Measurements from ENCODE around the gene FANCC.

FANCC gene

DNA sequence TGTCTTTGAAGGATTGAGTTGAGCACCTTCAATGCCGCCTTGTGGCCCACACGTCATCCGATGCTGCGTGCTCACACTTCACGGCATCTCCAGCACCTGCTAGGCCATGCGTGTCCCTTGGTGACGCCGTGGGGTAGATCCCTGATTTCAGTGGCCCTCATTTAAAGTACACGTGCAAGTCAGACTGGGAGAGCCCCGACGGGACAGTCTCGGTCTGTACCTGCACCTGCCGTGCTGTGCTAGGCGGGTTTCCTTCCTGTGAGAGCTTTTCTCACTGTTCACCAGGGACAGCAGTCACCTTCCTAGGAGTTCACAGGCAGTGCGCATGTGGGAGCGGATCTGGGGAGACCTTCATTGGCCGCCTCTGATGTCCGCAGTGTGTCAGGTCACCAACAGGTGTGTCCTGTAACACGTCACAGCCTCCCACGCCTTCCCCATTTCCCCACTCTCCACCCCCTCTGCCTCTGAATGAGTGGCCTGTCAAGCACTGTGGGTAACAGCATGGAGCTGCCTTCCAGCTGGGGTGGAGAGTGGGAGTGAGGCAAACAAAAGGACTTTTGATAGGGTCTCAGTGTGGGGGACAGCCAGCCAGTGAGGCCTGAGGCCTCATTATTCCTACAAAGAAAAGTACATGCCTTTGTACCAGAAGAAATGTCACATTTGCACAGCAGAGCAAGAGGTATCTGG lies 236.4 kb downstream of the FANCC start:
- no peak for DNase-seq

DNA sequence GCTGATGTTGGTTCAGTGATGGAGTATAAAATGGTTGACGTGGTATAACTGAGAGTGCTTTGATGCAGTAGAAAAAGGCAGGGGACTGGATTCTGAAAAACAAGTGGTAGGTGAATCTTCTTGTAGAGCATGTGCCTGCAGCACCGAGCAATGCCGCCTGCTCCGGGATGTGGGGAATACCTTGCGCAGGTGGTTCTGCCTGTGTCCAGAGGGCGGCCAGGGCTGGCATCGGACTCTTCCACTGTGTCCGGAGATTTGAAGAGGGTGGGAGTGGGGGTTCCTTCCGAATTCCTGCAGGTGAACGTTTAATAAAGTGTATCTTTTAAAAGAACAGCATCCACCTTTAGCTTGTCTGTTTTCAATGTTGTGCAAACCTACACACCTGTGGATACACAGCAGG lies 238.0 kb downstream of the FANCC start:
- DNase-seq: no peak

DNA sequence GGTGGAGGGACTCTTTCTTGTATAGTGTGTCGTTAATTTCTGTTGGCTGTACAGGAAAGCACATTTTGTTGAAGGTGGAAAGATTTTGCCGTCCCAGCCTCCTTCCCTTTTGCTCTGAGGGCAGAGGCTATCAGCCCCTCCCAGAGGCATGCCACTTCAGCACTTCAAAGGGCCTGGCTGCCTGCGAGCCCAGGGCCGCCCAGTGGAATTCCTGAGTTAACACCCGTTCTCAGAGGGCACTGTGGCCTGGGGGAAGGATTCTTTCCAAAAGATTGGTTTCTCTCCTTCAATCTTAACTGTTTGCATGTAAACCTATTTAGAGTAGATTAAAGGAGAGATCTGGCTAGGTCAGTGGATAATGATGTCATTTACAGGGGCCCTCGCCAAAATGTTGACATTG lies 238.6 kb downstream of the FANCC start:
- DNase-seq: no peak

DNA sequence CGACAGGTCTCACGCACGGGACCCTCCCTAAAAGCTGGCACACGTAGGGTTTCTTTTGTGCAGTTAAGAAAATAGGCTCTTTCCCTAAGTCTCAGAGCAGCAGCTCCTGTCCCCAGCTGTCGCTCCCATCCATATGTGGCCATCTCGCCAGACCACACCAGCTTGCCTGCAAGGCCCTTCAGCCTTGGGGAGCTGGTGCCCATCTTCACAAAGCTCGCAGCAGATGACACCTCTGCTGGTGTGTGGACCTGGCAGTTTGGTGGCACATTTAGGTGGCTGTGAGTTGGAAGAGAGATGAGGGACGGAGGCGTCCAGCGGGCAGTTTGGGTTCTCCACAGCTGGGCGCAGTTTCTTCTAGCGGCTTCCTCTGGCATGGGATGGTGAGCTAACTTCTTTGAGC lies 239.0 kb downstream of the FANCC start:
- no peak for DNase-seq

DNA sequence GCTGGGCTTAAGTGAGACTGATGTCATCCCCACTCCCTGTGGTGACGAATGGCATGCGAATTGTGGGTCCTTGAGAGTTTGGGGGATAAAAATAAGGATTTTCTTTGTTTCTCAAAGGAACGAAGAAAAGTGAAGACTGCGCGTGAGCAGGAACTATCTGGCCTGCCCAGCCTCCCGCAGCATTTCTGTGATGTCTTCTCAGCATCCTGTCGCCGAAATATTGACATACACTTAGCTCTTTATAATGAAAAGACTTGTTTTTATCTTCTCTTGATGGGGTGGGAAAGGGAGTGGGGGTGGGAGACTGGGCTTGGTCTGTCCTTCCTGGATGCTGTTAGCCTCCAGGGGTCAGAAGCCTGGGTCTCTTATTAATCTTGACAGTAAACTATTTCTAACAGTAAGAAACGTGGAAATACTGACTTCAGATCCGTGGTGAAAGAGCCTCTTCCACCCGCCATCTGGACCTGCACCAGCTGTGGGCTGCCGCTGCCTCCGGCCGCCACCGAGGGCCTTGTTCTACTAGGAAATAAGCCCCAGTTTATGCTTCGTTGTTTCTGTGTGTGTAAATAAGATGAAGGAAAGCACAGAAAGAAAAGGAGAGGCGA lies 239.6 kb downstream of the FANCC start:
- DNase-seq: no peak

GRCh38 chr9:95077053-95077765 lies 240.3 kb downstream of the FANCC start:
- no peak for DNase-seq

DNA sequence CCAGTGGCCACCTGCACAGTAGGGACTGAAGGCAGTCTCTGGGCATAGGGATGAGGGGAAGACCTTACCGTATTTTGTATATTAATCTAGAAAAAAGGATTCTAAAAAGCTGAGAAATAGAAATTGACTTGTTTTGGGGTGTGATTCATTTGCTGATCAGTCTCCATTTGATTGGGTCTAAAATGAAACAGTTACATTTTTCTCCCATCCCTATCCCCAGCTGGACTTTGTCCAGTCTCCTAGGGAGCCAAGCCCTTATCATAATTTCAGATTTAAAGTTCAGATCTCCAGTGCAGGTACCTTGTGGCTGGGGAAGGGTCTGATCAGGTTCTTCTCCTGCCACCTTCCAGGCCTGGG lies 240.8 kb downstream of the FANCC start:
- no peak for DNase-seq

GRCh38 chr9:95075700-95076099 lies 241.8 kb downstream of the FANCC start:
- DNase-seq: no peak

DNA sequence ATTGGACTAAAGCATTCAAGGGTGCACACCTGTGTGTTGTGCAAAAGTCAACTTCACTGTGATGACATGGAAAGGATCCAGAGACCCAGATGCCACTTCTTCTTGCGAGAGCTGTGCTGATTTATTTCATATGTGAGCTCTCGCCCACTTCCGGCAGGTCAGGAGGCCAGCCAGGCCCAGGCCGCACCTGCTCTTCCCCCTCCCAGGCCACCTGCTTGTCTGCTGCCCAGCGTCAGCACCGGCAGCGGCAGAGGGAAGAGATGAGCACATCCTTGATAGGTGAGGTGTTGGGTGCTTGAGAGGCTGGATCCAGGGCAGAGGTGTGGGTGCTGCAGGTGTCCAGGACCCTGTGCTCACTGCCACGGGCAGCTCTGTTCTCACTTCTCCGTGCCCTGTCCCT lies 242.9 kb downstream of the FANCC start:
- DNase-seq: no peak

DNA sequence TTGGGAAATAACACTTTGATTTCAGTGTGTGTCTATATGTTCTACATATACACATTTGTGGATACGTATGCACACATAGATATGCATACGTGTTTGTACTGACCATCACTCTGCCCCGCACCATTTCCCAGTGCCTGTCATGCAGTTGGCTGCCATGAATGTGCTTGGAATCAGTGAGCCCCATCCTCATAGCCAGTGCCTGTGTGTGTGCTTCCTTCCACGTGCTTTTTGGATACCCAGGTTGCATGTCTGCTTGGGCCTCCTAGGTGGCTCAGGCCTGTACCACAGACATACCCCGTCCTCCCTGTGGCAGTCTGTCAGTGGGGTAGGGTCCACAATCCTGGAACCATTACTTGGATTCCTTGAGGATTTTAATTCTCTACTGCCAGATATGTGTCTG lies 243.6 kb downstream of the FANCC start:
- DNase-seq: no peak

- no peak for DNase-seq
These were observed 244.4 kb downstream of the FANCC start for GRCh38 chr9:95073042-95073607.

- DNase-seq: no peak
These were observed 245.6 kb downstream of the FANCC start for GRCh38 chr9:95071925-95072324.

DNA sequence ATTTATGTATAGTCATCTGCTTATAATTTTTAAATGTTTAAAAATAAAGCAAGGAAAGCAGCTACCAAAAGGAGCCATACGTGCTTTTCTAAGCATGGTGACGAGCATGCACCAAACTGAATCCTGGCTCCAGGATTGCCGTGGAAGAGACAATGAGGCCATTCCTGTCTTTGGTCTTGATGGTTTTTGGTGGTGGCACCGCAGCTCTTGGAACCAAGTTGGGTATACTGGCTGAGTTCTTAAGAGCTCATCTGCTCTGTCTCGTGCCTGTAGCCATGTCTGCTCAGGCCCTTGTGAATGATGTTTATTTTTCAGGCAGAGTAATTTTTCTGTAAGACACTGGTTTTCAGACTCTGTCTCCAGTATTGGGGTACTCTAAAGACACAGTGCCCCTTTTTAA lies 246.1 kb downstream of the FANCC start:
- no peak for DNase-seq

DNA sequence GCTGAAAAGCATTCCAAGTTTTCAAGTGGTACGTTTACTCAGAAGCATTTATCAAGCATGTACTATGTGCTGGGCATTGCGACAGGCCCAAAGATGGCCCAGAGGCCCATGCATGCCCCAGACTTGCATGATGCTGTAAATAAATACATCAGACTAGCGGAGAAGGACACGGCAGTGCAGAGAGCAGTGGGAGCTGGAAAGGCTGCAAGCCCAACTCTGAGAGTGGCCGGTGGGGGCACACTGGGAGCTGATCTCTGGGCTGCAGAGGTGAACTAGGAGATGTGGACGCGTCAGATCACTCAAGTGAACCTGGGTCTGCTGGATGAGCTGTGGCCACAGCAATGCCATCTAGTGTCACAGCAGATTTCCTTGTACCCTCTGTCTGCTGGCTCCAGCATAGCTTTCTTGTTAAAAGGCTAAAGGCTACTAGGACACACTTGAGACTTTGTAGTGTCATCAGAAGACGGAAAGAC lies 246.9 kb downstream of the FANCC start:
- no peak for DNase-seq

DNA sequence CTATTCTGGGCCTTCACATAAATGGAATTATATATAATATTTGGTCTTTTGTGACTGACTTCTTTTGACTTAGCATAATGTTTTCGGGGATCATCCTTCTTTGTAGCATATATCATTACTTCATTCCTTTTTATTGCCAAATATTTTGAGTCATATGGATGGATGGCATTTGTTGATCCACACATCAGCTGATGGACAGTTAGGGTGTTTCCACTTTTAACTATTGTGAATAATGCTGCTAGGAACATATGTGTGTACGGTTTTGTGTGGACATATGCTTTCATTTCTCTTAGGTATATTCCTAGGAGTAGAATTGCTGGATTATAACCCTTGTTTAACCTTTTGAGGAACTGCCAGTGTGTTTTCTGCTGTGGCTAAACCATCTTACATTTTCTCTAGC lies 249.6 kb downstream of the FANCC start:
- no peak for DNase-seq

GRCh38 chr9:95067057-95067456 lies 250.5 kb downstream of the FANCC start:
- DNase-seq: no peak

- no peak for DNase-seq
These were observed 252.3 kb downstream of the FANCC start for GRCh38 chr9:95065224-95065623.

GRCh38 chr9:95063300-95063699 lies 254.2 kb downstream of the FANCC start:
- DNase-seq: no peak

DNA sequence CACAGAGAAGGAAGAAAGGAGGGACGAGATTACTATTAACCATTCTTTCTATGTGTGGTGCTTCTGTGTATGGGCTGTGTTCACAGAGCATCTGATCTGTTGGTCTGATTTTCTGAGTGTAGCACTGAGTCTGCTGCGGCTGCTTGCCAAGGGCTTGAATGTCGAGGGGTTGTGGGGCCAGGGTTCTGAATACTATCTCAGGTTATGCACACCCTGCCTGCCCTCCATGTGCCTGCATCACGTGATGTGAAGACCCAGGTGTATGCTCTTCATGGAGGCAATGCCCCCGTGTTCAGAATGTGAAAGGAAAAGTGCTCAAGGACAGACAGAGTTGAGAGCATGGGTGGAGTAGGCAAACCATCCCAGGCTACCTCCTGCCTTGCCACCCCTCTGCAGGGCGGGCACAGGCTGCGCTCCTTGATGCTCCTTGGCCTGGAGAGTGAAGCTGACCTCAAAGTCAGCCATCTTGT lies 254.9 kb downstream of the FANCC start:
- DNase-seq: no peak

DNA sequence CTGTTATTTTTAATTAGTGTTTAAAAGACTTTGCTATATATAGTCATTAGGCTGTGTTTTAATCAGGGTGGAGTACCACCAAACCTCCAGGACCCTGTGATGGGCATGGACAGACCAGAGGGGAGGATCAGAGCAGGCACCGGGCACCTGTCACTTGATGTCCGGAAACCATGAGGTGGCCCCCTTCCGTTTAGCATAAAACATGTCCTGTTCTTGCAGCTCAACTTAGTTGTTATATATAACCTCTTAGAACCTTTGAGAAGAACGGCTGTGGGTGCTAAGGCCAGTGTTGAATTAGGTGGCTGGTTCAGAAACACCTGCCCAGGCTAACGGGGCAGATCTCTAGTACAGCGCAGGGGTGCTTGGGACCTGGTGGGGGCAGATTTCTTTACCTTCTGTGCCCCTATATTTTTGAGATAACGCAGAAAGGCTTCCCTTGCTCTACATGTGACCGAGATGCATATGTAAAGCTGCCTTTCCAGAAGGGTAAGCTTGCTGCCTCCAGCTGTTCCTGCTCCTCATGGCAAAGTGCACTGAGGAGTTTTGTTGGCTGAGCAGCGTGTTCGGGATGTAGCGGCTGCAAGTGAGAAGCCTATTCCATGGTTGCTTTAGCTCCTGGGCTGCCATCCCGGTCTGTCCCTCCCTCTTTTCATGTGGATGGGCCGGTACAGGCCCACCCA lies 255.5 kb downstream of the FANCC start:
- DNase-seq: no peak

DNA sequence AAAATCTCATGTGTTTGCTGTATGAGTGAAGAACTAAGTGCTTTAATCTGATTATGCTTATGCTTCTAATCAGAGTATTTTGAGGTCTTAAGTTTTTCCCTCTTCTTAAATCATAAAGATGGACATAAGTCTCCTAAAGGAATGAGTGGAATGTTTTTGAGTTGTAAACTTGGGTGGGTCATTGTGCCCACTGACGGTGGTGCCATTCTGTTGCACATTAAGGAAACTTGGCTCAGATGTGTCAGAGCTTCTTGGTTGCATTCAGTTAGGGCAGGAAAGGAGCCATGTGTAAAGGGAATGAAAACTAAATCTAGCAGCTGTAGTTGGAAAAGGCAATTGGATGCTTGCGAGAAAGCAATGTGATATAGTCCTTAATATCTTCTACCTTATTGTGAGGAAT lies 256.6 kb downstream of the FANCC start:
- no peak for DNase-seq

DNA sequence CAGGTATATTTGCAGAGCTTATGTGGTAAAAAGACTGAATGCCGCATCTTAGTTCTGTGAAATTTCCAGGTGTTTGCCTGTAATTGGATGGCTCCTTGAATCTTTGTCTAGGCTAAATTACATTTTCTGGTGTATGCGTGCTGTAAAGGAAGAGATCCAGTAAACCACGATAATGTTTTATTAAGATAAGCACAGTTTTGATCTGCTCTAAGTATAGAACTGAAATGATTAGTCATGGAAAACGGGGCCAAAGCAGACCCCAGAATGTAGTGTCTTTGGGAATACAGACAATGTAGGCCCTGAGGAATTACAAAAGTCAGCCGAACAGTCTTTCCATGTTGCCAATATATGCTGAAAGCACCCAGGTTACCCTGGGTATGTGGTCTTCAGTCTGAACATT lies 257.3 kb downstream of the FANCC start:
- no peak for DNase-seq

DNA sequence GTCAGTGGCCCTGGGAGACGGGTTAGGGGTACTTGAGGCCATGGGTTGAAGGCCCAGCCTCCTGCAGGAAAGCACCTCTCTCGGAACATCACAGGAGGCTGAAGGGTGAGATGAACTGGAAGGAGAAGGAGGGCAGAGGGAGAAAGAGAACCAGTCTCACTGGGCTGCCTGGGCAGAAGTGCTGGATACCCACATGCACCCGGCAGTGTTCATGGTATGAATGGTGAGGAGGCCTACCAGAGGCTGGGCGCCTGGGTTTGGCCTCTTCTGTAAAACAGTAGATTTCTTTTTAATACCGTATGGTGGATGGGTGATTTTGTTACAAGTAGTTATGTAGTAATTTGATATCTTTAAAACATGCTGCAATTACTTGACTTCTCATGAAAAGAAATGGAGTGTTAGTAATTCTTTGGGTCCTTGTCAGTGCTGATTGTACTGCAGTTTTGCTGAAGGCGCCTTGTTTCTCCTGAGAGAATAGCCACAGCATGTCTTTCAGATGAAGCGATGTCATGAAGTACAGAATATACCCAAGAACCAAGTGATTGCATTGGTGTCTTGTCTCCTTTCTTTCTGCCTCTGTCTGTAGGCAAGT lies 258.6 kb downstream of the FANCC start:
- DNase-seq: no peak

All from bone marrow (tissue), 2 donors.